K562 (cell line): ENCODE results near the gene IRGQ. TPM values are rescaled to one million over a fixed set of nuclear protein-coding genes. Genes with fewer than 3 reads are reported as not detected.

Source experiments
- ATF7 ChIP-seq: fragments of 450-650 bp; IDR thresholded peaks from 2 replicates; pipeline ENCODE4 v1.7.1; 2014; ENCODE audit warnings: mild to moderate bottlenecking, moderate library complexity
- BRF1 ChIP-seq: IDR thresholded peaks from 3 replicates; pipeline ENCODE4 v1.6.1; 2011; ENCODE audit warnings: borderline replicate concordance, mild to moderate bottlenecking; ENCODE audit not compliant: insufficient read length; ENCODE audit errors: extremely low read depth
- CEBPB ChIP-seq: fragments of 450-650 bp; IDR thresholded peaks from 2 replicates; pipeline ENCODE4 v1.6.1; 2016; ENCODE audit warnings: missing genetic modification characterization, missing compliant biosample characterization
- GABPB1 ChIP-seq: sonication (generic); formaldehyde crosslinking; IDR thresholded peaks from 2 replicates; pipeline ENCODE4 v1.8.0; 2022; ENCODE audit warnings: mild to moderate bottlenecking, missing genetic modification reagents
- HNRNPH1 ChIP-seq: fragments of 200-400 bp; formaldehyde crosslinking; optimal IDR thresholded peaks from 2 replicates; pipeline ENCODE3; 2017; ENCODE audit warnings: low read depth, mild to moderate bottlenecking, low read length, moderate library complexity
- MEF2D ChIP-seq: conservative IDR thresholded peaks from 2 replicates; pipeline ENCODE4 v1.6.1; 2016; ENCODE audit warnings: low read depth, missing genetic modification characterization, missing compliant biosample characterization
- NFYB ChIP-seq: IDR thresholded peaks from 2 replicates; pipeline ENCODE4 v1.6.1; 2011; ENCODE audit warnings: mild to moderate bottlenecking, moderate library complexity; ENCODE audit not compliant: insufficient read length; ENCODE audit errors: extremely low read depth
- PHF20 ChIP-seq: fragments of 450-650 bp; IDR thresholded peaks from 2 replicates; pipeline ENCODE4 v1.6.1; 2018; ENCODE audit not compliant: partially characterized antibody
- TAF15 ChIP-seq: fragments of 200-400 bp; formaldehyde crosslinking; IDR thresholded peaks from 2 replicates; pipeline ENCODE4 v1.6.1; 2017; ENCODE audit warnings: mild to moderate bottlenecking, low read depth, low read length, moderate library complexity
- TAF7 ChIP-seq: fragments of 450-650 bp; IDR thresholded peaks from 2 replicates; pipeline ENCODE4 v1.6.1; 2016; ENCODE audit warnings: missing genetic modification characterization, missing compliant biosample characterization
- TRIM24 ChIP-seq, 2 experiments: fragments of 450-650 bp; IDR thresholded peaks; 2 replicates each; pipeline ENCODE4 v1.6.1; 2016
- U2AF2 ChIP-seq: fragments of 200-400 bp; formaldehyde crosslinking; optimal IDR thresholded peaks from 2 replicates; pipeline ENCODE3; 2017; ENCODE audit warnings: low read depth, mild to moderate bottlenecking, low read length
- ZNF197 ChIP-seq: fragments of 200-800 bp; sonication (Bioruptor generic); IDR thresholded peaks from 2 replicates; pipeline ENCODE4 v1.6.1; 2016; ENCODE audit warnings: low read depth, missing genetic modification characterization, missing compliant biosample characterization
- ZNF384 ChIP-seq: IDR thresholded peaks from 2 replicates; pipeline ENCODE4 v1.6.1; 2012; ENCODE audit warnings: low read depth, low read length, improper control_type of control experiment
- ZNF717 ChIP-seq: fragments of 250-450 bp; sonication (Bioruptor Pico); IDR thresholded peaks from 2 replicates; pipeline ENCODE4 v1.5.0; 2021
- polyA plus RNA-seq, 8 experiments: library from polyadenylated mRNA; depleted of rRNA in 4 of 8; stranded (reverse) in 5 of 8; unstranded in 3 of 8; fragments of >200 nt; fragmentation: Nextera tagmentation in 2 of 8; fragmentation: Illumina TruSeq in 1 of 8; extraction: Ambion mirVana in 2 of 8; extraction: Trizol in 1 of 8; gene quantifications; 2 replicates each; pipeline versions ENCODE4 v1.2.1 to v1.2.3, GENCODE V29; 2011 to 2014; ENCODE audit warnings: inconsistent platforms in 1 of 8, missing spikeins in 1 of 8
- total RNA-seq, 7 experiments: library from RNA; depleted of rRNA in 6 of 7; stranded (reverse); fragments of >200 nt in 6 of 7; fragmentation: Illumina TruSeq in 2 of 7; extraction: Trizol in 2 of 7; gene quantifications; 2 replicates each; pipeline versions ENCODE4 v1.2.1 to v1.2.3, GENCODE V29; 2011 to 2021; ENCODE audit warnings: low replicate concordance in 1 of 7
- TF ChIP-seq, protein P1 (sequence below): sonication (generic); formaldehyde crosslinking; IDR thresholded peaks from 2 replicates; pipeline ENCODE4 v1.8.0; 2022; ENCODE audit warnings: missing genetic modification reagents, mild to moderate bottlenecking, borderline replicate concordance
- TF ChIP-seq, protein P2 (sequence below): fragments of 450-650 bp; IDR thresholded peaks from 2 replicates; pipeline ENCODE4 v1.6.1; 2016; ENCODE audit warnings: borderline replicate concordance
- TF ChIP-seq, protein P3 (sequence below): sonication (generic); formaldehyde crosslinking; IDR thresholded peaks from 2 replicates; pipeline ENCODE4 v1.8.1; 2023; ENCODE audit warnings: mild to moderate bottlenecking, missing genetic modification reagents
- TF ChIP-seq, protein P4 (sequence below): fragments of 250-450 bp; sonication (Bioruptor Pico); IDR thresholded peaks from 2 replicates; pipeline ENCODE4 v1.5.0; 2021; ENCODE audit warnings: mild to moderate bottlenecking, borderline replicate concordance

IRGQ gene
- total and polyA plus RNA-seq, 9 of the 15 experiments (the other 6 are each of a cell fraction or from before 2014, with no cell fraction given), result 3.5 to 19.2 (median 7.9) TPM

DNA sequence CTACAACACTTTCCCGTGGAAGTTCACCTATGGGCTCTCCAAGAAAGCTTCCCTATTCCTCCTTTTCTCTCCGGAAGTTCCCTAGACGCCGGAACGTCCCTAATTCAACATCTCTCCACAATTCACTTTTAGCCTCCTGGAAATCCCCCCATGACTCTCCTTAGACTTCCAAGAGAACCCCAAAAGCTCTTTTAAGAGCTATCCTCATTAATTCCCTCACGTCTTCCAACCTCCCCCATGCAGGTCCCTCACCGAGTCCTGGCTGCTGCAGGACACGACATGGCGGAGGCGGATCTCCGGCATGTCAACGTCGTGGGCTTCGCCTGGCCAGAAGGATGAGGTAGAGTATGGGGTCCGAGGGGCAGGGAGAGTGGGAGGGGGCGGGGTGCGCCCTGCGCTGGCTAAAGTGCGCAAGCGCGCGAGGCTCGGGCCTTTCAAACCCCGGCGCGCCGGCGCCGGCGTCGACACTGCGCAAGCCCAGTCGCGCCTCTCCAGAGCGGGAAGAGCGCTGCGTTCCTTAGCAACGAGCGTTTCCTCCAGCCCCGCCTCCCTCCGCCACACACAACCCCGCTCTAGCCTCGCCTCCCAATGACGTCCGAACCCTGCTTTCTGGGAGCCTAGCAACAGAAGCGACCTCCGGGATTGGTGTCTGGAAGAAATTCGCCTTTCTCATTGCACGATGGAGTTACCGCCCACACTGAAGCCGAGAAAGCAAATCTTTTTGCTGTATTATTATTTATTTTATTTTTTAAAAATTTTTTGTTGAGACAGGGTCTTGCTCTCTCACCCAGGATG, 20.6 kb downstream of the IRGQ start, which contains the start of the genes PINLYP and XRCC1 (continued):
- TF ChIP-seq, protein P1, sequence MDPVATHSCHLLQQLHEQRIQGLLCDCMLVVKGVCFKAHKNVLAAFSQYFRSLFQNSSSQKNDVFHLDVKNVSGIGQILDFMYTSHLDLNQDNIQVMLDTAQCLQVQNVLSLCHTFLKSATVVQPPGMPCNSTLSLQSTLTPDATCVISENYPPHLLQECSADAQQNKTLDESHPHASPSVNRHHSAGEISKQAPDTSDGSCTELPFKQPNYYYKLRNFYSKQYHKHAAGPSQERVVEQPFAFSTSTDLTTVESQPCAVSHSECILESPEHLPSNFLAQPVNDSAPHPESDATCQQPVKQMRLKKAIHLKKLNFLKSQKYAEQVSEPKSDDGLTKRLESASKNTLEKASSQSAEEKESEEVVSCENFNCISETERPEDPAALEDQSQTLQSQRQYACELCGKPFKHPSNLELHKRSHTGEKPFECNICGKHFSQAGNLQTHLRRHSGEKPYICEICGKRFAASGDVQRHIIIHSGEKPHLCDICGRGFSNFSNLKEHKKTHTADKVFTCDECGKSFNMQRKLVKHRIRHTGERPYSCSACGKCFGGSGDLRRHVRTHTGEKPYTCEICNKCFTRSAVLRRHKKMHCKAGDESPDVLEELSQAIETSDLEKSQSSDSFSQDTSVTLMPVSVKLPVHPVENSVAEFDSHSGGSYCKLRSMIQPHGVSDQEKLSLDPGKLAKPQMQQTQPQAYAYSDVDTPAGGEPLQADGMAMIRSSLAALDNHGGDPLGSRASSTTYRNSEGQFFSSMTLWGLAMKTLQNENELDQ (CRISPR knock-in tag), result no peak
- TF ChIP-seq, protein P2, sequence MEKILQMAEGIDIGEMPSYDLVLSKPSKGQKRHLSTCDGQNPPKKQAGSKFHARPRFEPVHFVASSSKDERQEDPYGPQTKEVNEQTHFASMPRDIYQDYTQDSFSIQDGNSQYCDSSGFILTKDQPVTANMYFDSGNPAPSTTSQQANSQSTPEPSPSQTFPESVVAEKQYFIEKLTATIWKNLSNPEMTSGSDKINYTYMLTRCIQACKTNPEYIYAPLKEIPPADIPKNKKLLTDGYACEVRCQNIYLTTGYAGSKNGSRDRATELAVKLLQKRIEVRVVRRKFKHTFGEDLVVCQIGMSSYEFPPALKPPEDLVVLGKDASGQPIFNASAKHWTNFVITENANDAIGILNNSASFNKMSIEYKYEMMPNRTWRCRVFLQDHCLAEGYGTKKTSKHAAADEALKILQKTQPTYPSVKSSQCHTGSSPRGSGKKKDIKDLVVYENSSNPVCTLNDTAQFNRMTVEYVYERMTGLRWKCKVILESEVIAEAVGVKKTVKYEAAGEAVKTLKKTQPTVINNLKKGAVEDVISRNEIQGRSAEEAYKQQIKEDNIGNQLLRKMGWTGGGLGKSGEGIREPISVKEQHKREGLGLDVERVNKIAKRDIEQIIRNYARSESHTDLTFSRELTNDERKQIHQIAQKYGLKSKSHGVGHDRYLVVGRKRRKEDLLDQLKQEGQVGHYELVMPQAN, result no peak; the same call in none of the 2 replicates
- TF ChIP-seq GABPB1 (CRISPR knock-in tag), result peak; percentile 51
- TF ChIP-seq ZNF197 (CRISPR knock-in tag), result no peak
- TF ChIP-seq TAF15, result no peak
- TF ChIP-seq ZNF717, result no peak
- TF ChIP-seq NFYB, result peak; percentile 13
- TF ChIP-seq, protein P3, sequence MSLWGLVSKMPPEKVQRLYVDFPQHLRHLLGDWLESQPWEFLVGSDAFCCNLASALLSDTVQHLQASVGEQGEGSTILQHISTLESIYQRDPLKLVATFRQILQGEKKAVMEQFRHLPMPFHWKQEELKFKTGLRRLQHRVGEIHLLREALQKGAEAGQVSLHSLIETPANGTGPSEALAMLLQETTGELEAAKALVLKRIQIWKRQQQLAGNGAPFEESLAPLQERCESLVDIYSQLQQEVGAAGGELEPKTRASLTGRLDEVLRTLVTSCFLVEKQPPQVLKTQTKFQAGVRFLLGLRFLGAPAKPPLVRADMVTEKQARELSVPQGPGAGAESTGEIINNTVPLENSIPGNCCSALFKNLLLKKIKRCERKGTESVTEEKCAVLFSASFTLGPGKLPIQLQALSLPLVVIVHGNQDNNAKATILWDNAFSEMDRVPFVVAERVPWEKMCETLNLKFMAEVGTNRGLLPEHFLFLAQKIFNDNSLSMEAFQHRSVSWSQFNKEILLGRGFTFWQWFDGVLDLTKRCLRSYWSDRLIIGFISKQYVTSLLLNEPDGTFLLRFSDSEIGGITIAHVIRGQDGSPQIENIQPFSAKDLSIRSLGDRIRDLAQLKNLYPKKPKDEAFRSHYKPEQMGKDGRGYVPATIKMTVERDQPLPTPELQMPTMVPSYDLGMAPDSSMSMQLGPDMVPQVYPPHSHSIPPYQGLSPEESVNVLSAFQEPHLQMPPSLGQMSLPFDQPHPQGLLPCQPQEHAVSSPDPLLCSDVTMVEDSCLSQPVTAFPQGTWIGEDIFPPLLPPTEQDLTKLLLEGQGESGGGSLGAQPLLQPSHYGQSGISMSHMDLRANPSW (CRISPR knock-in tag), result no peak
- TF ChIP-seq U2AF2, result no peak
- TF ChIP-seq MEF2D, result no peak
- TF ChIP-seq BRF1, result no peak
- TF ChIP-seq HNRNPH1, result no peak
- TF ChIP-seq CEBPB, result no peak
- peak; percentile 79; the same call in 1 of the 2 replicates for TF ChIP-seq ATF7
- peak; percentile 66 for TF ChIP-seq TAF7
- peak; percentile 86 for TF ChIP-seq PHF20
- TF ChIP-seq, protein P4, sequence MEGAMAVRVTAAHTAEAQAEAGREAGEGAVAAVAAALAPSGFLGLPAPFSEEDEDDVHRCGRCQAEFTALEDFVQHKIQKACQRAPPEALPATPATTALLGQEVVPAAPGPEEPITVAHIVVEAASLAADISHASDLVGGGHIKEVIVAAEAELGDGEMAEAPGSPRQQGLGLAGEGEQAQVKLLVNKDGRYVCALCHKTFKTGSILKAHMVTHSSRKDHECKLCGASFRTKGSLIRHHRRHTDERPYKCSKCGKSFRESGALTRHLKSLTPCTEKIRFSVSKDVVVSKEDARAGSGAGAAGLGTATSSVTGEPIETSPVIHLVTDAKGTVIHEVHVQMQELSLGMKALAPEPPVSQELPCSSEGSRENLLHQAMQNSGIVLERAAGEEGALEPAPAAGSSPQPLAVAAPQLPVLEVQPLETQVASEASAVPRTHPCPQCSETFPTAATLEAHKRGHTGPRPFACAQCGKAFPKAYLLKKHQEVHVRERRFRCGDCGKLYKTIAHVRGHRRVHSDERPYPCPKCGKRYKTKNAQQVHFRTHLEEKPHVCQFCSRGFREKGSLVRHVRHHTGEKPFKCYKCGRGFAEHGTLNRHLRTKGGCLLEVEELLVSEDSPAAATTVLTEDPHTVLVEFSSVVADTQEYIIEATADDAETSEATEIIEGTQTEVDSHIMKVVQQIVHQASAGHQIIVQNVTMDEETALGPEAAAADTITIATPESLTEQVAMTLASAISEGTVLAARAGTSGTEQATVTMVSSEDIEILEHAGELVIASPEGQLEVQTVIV, result no peak
- TF ChIP-seq ZNF384, result no peak
- no peak for TF ChIP-seq TRIM24 (IDR thresholded peaks at IDR 0.05)
